HepG2 (cell line): ENCODE measurements around the gene CAPN15. TPM values are rescaled to one million over a fixed set of nuclear protein-coding genes. Genes with fewer than 3 reads are reported as not detected.
A peak's percentile ranks its signal among the peaks of the same experiment; 100 is the strongest.

Experiments used
- ATAC-seq: fragments of 200-7000 bp; cut with Tn5 transposase; 3 replicates; pipeline ENCODE4 v1.9.1; 2020; ENCODE audit warnings: mild to moderate bottlenecking, moderate library complexity
- BruUV-seq: library from RNA; stranded (reverse); fragments of 400-500 nt; replicated peaks from 2 replicates; lab custom pipeline; 2021; lab: Mats Ljungman, UMichigan
- CTCF ChIA-PET: fragments of 300-600 bp; formaldehyde crosslinking; extraction: SDS; loops from one replicate; lab custom pipeline; 2021; ENCODE audit warnings: low total read pairs, inconsistent platforms, low intra/inter-chr PET ratio; lab: Yijun Ruan, JAX
- POLR2A ChIA-PET: fragments of 350-600 bp; sonication (Branson Sonifier 250); formaldehyde crosslinking; loops from one replicate; lab custom pipeline; 2020; ENCODE audit warnings: antibody characterized with exemption, inconsistent platforms; lab: Yijun Ruan, JAX
- DNase-seq: peaks from one replicate; pipeline ENCODE4 v3.0.0-alpha.2; 2015; ENCODE audit warnings: low spot score
- FAIRE-seq: peaks from 3 replicates; lab custom pipeline; 2011; peaks lifted over from hg19 to GRCh38; lab: Jason Lieb, UNC
- H2AFZ ChIP-seq: one replicate; pipeline ENCODE4 v1.6.1; 2011; ENCODE audit warnings: low read length, inconsistent platforms
- H3K27ac ChIP-seq: fragments of 300-600 bp; 3 replicates; pipeline ENCODE4 v1.8.0; 2011; ENCODE audit warnings: mixed run types, mild to moderate bottlenecking, mixed read lengths, low read length, inconsistent platforms; ENCODE audit not compliant: insufficient read depth; ENCODE audit errors: extremely low read length
- H3K27me3 ChIP-seq, 2 experiments: fragments of 200-600 bp in 1 of 2; 2 replicates in 1 of 2; 3 replicates in 1 of 2; pipeline versions ENCODE4 v1.6.0 to v1.8.0; 2011; ENCODE audit warnings: low read length in 2 of 2, mild to moderate bottlenecking in 2 of 2, moderate library complexity in 2 of 2, inconsistent platforms in 1 of 2; ENCODE audit not compliant: insufficient read depth in 2 of 2, control insufficient read depth in 1 of 2
- H3K36me3 ChIP-seq, 2 experiments: fragments of 200-600 bp in 1 of 2; replicated peaks in 1 of 2; 2 replicates in 1 of 2; 3 replicates in 1 of 2; pipeline versions ENCODE4 v1.5.1 to v1.8.0; 2011; ENCODE audit warnings: low read length in 2 of 2, inconsistent platforms in 1 of 2; ENCODE audit not compliant: insufficient read depth in 2 of 2, control insufficient read depth in 1 of 2
- H3K4me1 ChIP-seq: 2 replicates; pipeline ENCODE4 v1.5.1; 2012; ENCODE audit warnings: low read length, inconsistent platforms; ENCODE audit not compliant: insufficient read depth
- H3K4me2 ChIP-seq: 2 replicates; pipeline ENCODE4 v1.6.0; 2011; ENCODE audit warnings: low read depth, low read length, inconsistent platforms
- H3K4me3 ChIP-seq, 3 experiments: fragments of 200-600 bp in 1 of 3; sonication (generic), shearing (Covaris generic) in 1 of 3; replicated peaks in 1 of 3; 2 replicates each; pipeline ENCODE4 v1.5.1; 2011 to 2016; ENCODE audit warnings: low read length in 3 of 3, inconsistent platforms in 2 of 3, low read depth in 2 of 3, mild to moderate bottlenecking in 2 of 3, control low read depth in 1 of 3, mixed read lengths in 1 of 3; ENCODE audit not compliant: insufficient read depth in 1 of 3
- H3K79me2 ChIP-seq: one replicate; pipeline ENCODE4 v1.6.1; 2011; ENCODE audit warnings: low read length, inconsistent platforms; ENCODE audit not compliant: insufficient read depth
- H3K9ac ChIP-seq: 2 replicates; pipeline ENCODE4 v1.6.0; 2011; ENCODE audit warnings: mild to moderate bottlenecking, low read depth, low read length, inconsistent platforms; ENCODE audit not compliant: insufficient read depth
- H3K9me3 ChIP-seq: 2 replicates; pipeline ENCODE4 v1.5.1; 2012; ENCODE audit warnings: mild to moderate bottlenecking, low read length
- H4K20me1 ChIP-seq: 2 replicates; pipeline ENCODE4 v1.6.0; 2011; ENCODE audit warnings: inconsistent platforms, mild to moderate bottlenecking, low read length, moderate library complexity; ENCODE audit not compliant: insufficient read depth
- CBX1 ChIP-seq: IDR thresholded peaks from one replicate; pipeline ENCODE4 v1.6.1; 2016; ENCODE audit warnings: antibody characterized with exemption, low read depth
- CC2D1A ChIP-seq: sonication (generic); formaldehyde crosslinking; IDR thresholded peaks from 2 replicates; pipeline ENCODE4 v1.8.1; 2023; ENCODE audit warnings: mild to moderate bottlenecking, missing genetic modification reagents
- CCAR2 ChIP-seq: fragments of 200-400 bp; formaldehyde crosslinking; optimal IDR thresholded peaks from 2 replicates; pipeline ENCODE3; 2018; ENCODE audit warnings: low read depth, mild to moderate bottlenecking, low read length, moderate library complexity
- HNF4A ChIP-seq: sonication (generic); formaldehyde crosslinking; IDR thresholded peaks from 2 replicates; pipeline ENCODE4 v1.4.0; 2020; ENCODE audit warnings: missing genetic modification reagents
- JDP2 ChIP-seq: sonication (generic); formaldehyde crosslinking; IDR thresholded peaks from 2 replicates; pipeline ENCODE4 v1.8.1; 2022; ENCODE audit warnings: missing genetic modification reagents, borderline replicate concordance
- MAX ChIP-seq: IDR thresholded peaks from 2 replicates; pipeline ENCODE4 v1.6.1; 2012; ENCODE audit warnings: inconsistent platforms
- SOX6 ChIP-seq, 2 experiments: fragments of 450-650 bp in 1 of 2; sonication (generic) in 1 of 2; formaldehyde crosslinking in 1 of 2; IDR thresholded peaks; 2 replicates each; pipeline versions ENCODE4 v1.4.0 to v1.6.1; 2017 to 2020; ENCODE audit warnings: antibody characterized with exemption in 1 of 2, mild to moderate bottlenecking in 1 of 2, missing genetic modification reagents in 1 of 2
- SP4 ChIP-seq: sonication (generic); formaldehyde crosslinking; IDR thresholded peaks from 2 replicates; pipeline ENCODE4 v1.8.1; 2023; ENCODE audit warnings: mild to moderate bottlenecking, missing genetic modification reagents
- TAF1 ChIP-seq: sonication (generic); formaldehyde crosslinking; IDR thresholded peaks from 2 replicates; pipeline ENCODE4 v1.4.0; 2020; ENCODE audit warnings: missing genetic modification reagents
- ZFX ChIP-seq: sonication (generic); formaldehyde crosslinking; IDR thresholded peaks from 2 replicates; pipeline ENCODE4 v1.4.0; 2020; ENCODE audit warnings: mild to moderate bottlenecking, low read depth, missing genetic modification reagents, moderate library complexity
- ZFY ChIP-seq: sonication (generic); formaldehyde crosslinking; IDR thresholded peaks from 2 replicates; pipeline ENCODE4 v1.4.0; 2020; ENCODE audit warnings: missing genetic modification reagents
- ZNF331 ChIP-seq: sonication (generic); formaldehyde crosslinking; IDR thresholded peaks from 2 replicates; pipeline ENCODE4 v1.4.0; 2020; ENCODE audit warnings: missing genetic modification reagents
- ZNF430 ChIP-seq: sonication (generic); formaldehyde crosslinking; IDR thresholded peaks from 2 replicates; pipeline ENCODE4 v1.9.0; 2021; ENCODE audit warnings: mild to moderate bottlenecking, missing genetic modification reagents
- ZNF615 ChIP-seq: sonication (generic); formaldehyde crosslinking; IDR thresholded peaks from 2 replicates; pipeline ENCODE4 v1.5.0; 2020; ENCODE audit warnings: mild to moderate bottlenecking, missing genetic modification reagents, borderline replicate concordance
- ZNF687 ChIP-seq: sonication (generic); formaldehyde crosslinking; IDR thresholded peaks from 2 replicates; pipeline ENCODE4 v1.5.1; 2020; ENCODE audit warnings: mild to moderate bottlenecking, missing genetic modification reagents, moderate library complexity
- ZNF747 ChIP-seq: sonication (generic); formaldehyde crosslinking; IDR thresholded peaks from 2 replicates; pipeline ENCODE4 v1.8.1; 2023; ENCODE audit warnings: missing genetic modification reagents, mild to moderate bottlenecking, borderline replicate concordance
- WGBS: methylation state at CpG from one replicate; pipeline ENCODE4 v1.1.6; 2017; ENCODE audit warnings: low lambda C conversion rate; 5-methylcytosine and 5-hydroxymethylcytosine counted together
- in situ Hi-C: cut with HindIII; loops from 2 replicates; pipeline ENCODE4 v1.10.0; 2017; ENCODE audit warnings: low pct_unique_long_range_greater_than_20kb; ENCODE audit not compliant: extremely low pct_ligation_motif_present
- intact Hi-C: fragments of 100-400 bp; cut with micrococcal nuclease; formaldehyde crosslinking; loops from one replicate; pipeline ENCODE4 v1.10.0; 2022; ENCODE audit not compliant: unreplicated experiment
- polyA plus RNA-seq, 8 experiments: library from polyadenylated mRNA; depleted of rRNA in 3 of 8; stranded (reverse) in 7 of 8; unstranded in 1 of 8; fragments of >200 nt; fragmentation: Illumina TruSeq in 4 of 8; extraction: Trizol in 4 of 8; gene quantifications; 2 replicates each; pipeline versions ENCODE4 v1.2.1 to v1.2.3, GENCODE V29; 2011 to 2016; ENCODE audit warnings: low read depth in 4 of 8, missing spikeins in 1 of 8, mixed read lengths in 1 of 8; ENCODE audit not compliant: insufficient read depth in 1 of 8
- total RNA-seq, 5 experiments: library from RNA; depleted of rRNA; stranded (reverse); fragments of >200 nt; fragmentation: Illumina TruSeq; extraction: Trizol; gene quantifications; 2 replicates each; pipeline ENCODE4 v1.2.3, GENCODE V29; 2016; ENCODE audit warnings: low read depth in 1 of 5

The CAPN15 gene
- total and polyA plus RNA-seq, 2 of the 13 experiments (the other 11 are each of a cell fraction or from before 2014, with no cell fraction given) = 14.9 to 24.5 TPM

- no peak for TF ChIP-seq JDP2 (CRISPR knock-in tag)
- no peak for TF ChIP-seq CCAR2
- TF ChIP-seq ZNF747 = peak; percentile 51; the same call in 1 of the 2 replicates
- no peak for TF ChIP-seq SOX6 (IDR thresholded peaks at IDR 0.05)
- 0 out of 2 replicates have a peak, but pooled peaks have one; percentile 23 for TF ChIP-seq SOX6 (CRISPR knock-in tag; IDR thresholded peaks at IDR 0.05)
- TF ChIP-seq ZNF331 (CRISPR knock-in tag) = peak; percentile 37
- TF ChIP-seq ZFY (CRISPR knock-in tag) = peak; percentile 21; the same call in 1 of the 2 replicates
- 0 out of 2 replicates have a peak, but pooled peaks have one; percentile 11 for TF ChIP-seq SP4 (CRISPR knock-in tag)
- TF ChIP-seq CBX1 = no peak
These were observed 39.2 kb downstream of the CAPN15 start, which contains the start of gene NHLRC4 (continued) for GRCh38 chr16:566475-567372.

- Histone ChIP-seq H3K79me2 (peaks cover 7% of the 10 kb centered on the region), H3K4me2 (peak overlapping the region; percentile 91), H3K4me1 (peaks cover 64% of the 10 kb centered on the region), H2AFZ (no peak overlapping the region), H3K27ac (no peak overlapping the region), H3K27me3 (peaks cover 7 to 33% of the 10 kb centered on the region in 2 experiments), H3K4me3 (peak overlapping the region; percentile 34 to 92 (median 45); a peak in 4 of 6 replicates), H3K36me3 (0 out of 5 replicates have a peak, but pooled peaks cover 0 to 5% of the 10 kb centered on the region in 2 experiments), H3K9ac (peak overlapping the region; percentile 70; the same call in 1 of the 2 replicates), H4K20me1 (no peaks in the 10 kb centered on the region), H3K9me3 (no peaks in the 10 kb centered on the region)
- 15% methylated on average over 5 of the region's 35 CpGs for WGBS
- no peak for FAIRE-seq
- no peak for DNase-seq
- BruUV-seq = no TSS peak
- CTCF ChIA-PET = no interaction called here
- POLR2A ChIA-PET = interaction anchor here (1.0 to 1.7 kb wide), 6 partner anchors 9 to 167 kb away, joined by 3 to 10 read pairs (median 4); no protein-coding TSS in a partner anchor
- no peak for ATAC-seq
- intact Hi-C loops = loop anchor here (5.0 kb wide), 1 partner anchor 35 kb away; no protein-coding TSS in a partner anchor
- in situ Hi-C loops = no loop called here
- TF ChIP-seq ZNF687 (CRISPR knock-in tag) (peak; percentile 56), CC2D1A (no peak), TAF1 (CRISPR knock-in tag) (0 out of 2 replicates have a peak, but pooled peaks have one; percentile 3), ZNF430 (CRISPR knock-in tag) (no peak), MAX (0 out of 2 replicates have a peak, but pooled peaks have one; percentile 17), ZFY (CRISPR knock-in tag) (peak; percentile 31; the same call in 1 of the 2 replicates), ZNF615 (no peak), ZFX (CRISPR knock-in tag) (0 out of 2 replicates have a peak, but pooled peaks have one; percentile 9), HNF4A (CRISPR knock-in tag) (0 out of 2 replicates have a peak, but pooled peaks have one; percentile 24)
These were observed 40.1 kb downstream of the CAPN15 start for GRCh38 chr16:567373-568256.
